ENCODE measurements around the gene MYL5. TPM values are rescaled to one million over a fixed set of nuclear protein-coding genes. Genes with fewer than 3 reads are reported as not detected.
A peak's percentile ranks its signal among the peaks of the same experiment; 100 is the strongest.

MYL5 gene
- total RNA-seq, 6 donors from 2014 or later = 4.7 to 25.1 (median 17.1) TPM

- DNase-seq (no peak), ATAC-seq (ENCODE audit: low FRiP score in 2 of 2) (no peak)
- Histone ChIP-seq H3K36me3 (no peaks in the 10 kb centered on the region), H3K9me3 (no peaks in the 10 kb centered on the region), H3K4me1 (peaks cover 7 to 18% (median 8%) of the 10 kb centered on the region in 4 donors), H3K27ac (no peak overlapping the region), H3K27me3 (no peaks in the 10 kb centered on the region), H3K4me3 (no peak overlapping the region)
- WGBS, 2 donors = 94 to 100% methylated on average over 6 to 8 of the region's 8 CpGs
- TF ChIP-seq EP300 (IDR thresholded peaks at IDR 0.05) (no peak), POLR2AphosphoS5 (IDR thresholded peaks at IDR 0.05) (no peak), POLR2A (IDR thresholded peaks at IDR 0.05) (no peak)
- TF ChIP-seq, protein P1, sequence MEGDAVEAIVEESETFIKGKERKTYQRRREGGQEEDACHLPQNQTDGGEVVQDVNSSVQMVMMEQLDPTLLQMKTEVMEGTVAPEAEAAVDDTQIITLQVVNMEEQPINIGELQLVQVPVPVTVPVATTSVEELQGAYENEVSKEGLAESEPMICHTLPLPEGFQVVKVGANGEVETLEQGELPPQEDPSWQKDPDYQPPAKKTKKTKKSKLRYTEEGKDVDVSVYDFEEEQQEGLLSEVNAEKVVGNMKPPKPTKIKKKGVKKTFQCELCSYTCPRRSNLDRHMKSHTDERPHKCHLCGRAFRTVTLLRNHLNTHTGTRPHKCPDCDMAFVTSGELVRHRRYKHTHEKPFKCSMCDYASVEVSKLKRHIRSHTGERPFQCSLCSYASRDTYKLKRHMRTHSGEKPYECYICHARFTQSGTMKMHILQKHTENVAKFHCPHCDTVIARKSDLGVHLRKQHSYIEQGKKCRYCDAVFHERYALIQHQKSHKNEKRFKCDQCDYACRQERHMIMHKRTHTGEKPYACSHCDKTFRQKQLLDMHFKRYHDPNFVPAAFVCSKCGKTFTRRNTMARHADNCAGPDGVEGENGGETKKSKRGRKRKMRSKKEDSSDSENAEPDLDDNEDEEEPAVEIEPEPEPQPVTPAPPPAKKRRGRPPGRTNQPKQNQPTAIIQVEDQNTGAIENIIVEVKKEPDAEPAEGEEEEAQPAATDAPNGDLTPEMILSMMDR (IDR thresholded peaks at IDR 0.05) = no peak
Observed at GRCh38 chr4:659851-660250, 14.5 kb upstream of the MYL5 start.

DNA sequence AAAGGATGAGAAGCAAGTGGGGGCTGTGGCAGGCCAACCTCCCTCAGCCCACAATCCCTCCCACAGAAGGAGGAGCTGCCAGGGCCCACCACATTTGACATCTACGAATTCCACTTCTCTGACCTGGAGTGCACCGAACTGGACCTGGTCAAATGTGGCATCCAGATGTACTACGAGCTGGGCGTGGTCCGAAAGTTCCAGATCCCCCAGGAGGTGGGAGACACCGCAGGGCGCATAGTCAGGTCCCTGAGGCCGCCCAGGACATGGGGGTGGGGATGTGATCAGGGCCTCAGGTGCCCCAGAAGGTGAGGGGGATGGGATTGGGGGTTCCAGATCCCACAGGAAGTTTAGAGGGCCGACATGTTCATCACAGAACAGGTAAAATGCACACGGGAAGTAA is 13.9 kb upstream of the MYL5 start:
- TF ChIP-seq, protein P1 (IDR thresholded peaks at IDR 0.05) = no peak
- TF ChIP-seq POLR2A (IDR thresholded peaks at IDR 0.05) (no peak), EP300 (IDR thresholded peaks at IDR 0.05) (no peak), POLR2AphosphoS5 (IDR thresholded peaks at IDR 0.05) (no peak)
- Histone ChIP-seq H3K4me3 (no peak overlapping the region), H3K4me1 (peaks cover 7 to 21% (median 8%) of the 10 kb centered on the region in 4 donors), H3K9me3 (no peaks in the 10 kb centered on the region), H3K27me3 (no peaks in the 10 kb centered on the region), H3K27ac (no peak overlapping the region), H3K36me3 (no peaks in the 10 kb centered on the region)
- WGBS, 2 donors = 94 to 96% methylated on average over 8 to 10 of the region's 10 CpGs
- DNase-seq (no peak), ATAC-seq (ENCODE audit: low FRiP score in 2 of 2) (no peak)

DNA sequence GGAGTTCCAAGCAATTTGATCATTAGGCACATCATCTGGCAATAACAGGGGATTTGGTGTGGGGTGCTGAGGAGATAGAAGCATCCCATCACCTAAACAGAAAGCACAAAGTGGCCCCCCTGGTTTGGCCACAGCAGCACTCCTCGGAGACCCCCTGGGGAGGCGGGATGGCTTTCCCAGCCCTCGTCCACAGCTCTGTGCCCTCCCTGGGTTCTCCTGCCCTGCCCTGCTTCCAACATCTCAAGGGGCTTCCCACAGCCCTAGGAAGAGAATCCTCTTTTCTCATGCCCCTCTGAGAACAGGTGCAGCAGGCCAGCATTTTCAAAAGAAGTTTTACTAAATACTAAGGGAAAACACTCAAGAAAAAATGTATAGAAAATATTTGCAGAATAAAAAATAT is 13.1 kb upstream of the MYL5 start:
- TF ChIP-seq POLR2AphosphoS5 (IDR thresholded peaks at IDR 0.05) = no peak
- TF ChIP-seq EP300 (IDR thresholded peaks at IDR 0.05) = no peak
- TF ChIP-seq, protein P1 (IDR thresholded peaks at IDR 0.05) = no peak
- no peaks in the 10 kb centered on the region for H3K9me3 ChIP-seq
- H3K27ac ChIP-seq = no peak overlapping the region
- peaks cover 7 to 21% (median 8%) of the 10 kb centered on the region in 4 donors for H3K4me1 ChIP-seq
- 94 to 100% methylated on average over 3 of the region's 3 CpGs for WGBS, 2 donors
- DNase-seq (no peak), ATAC-seq (ENCODE audit: low FRiP score in 2 of 2) (no peak)
- H3K36me3 ChIP-seq = no peaks in the 10 kb centered on the region
- H3K4me3 ChIP-seq = no peak overlapping the region
- no peaks in the 10 kb centered on the region for H3K27me3 ChIP-seq

- ATAC-seq (ENCODE audit: low FRiP score in 2 of 2) = no peak
- 95 to 97% methylated on average over 35 to 38 of the region's 42 CpGs for WGBS, 2 donors
Observed at GRCh38 chr4:661881-662761, 12.2 kb upstream of the MYL5 start.

More at GRCh38 chr4:661881-662761, 12.2 kb upstream of the MYL5 start:
- Histone ChIP-seq H3K4me3 (no peak overlapping the region), H3K27me3 (no peaks in the 10 kb centered on the region), H3K4me1 (peaks cover 7 to 21% (median 8%) of the 10 kb centered on the region in 4 donors), H3K9me3 (no peaks in the 10 kb centered on the region), H3K27ac (no peak overlapping the region), H3K36me3 (no peaks in the 10 kb centered on the region)
- DNase-seq = peak in 1 of 2 donors; percentile 69
- no peak for TF ChIP-seq EP300 (IDR thresholded peaks at IDR 0.05)
- TF ChIP-seq POLR2A (IDR thresholded peaks at IDR 0.05) = no peak
- TF ChIP-seq POLR2AphosphoS5 (IDR thresholded peaks at IDR 0.05) = no peak
- TF ChIP-seq, protein P1 (IDR thresholded peaks at IDR 0.05) = no peak
